H1 (cell line): ENCODE measurements around the gene TTC28. TPM values are rescaled to one million over a fixed set of nuclear protein-coding genes. Genes with fewer than 3 reads are reported as not detected.

Source experiments
- CBX5 ChIP-seq: fragments of 300-800, 300-1000 bp; sonication (generic); IDR thresholded peaks from 2 replicates; pipeline ENCODE4 v1.7.1; 2016; ENCODE audit warnings: antibody characterized with exemption, low read length, low read depth
- CTCF ChIP-seq, 3 experiments: IDR thresholded peaks; 1 replicate in 2 of 3; 2 replicates in 1 of 3; pipeline versions ENCODE4 v1.5.1 to v1.6.1; 2011; ENCODE audit warnings: low read length in 3 of 3, mild to moderate bottlenecking in 3 of 3, inconsistent platforms in 2 of 3, low read depth in 1 of 3, moderate library complexity in 1 of 3; ENCODE audit not compliant: insufficient read depth in 1 of 3; ENCODE audit errors: control extremely low read depth in 1 of 3
- GTF2F1 ChIP-seq: IDR thresholded peaks from 2 replicates; pipeline ENCODE4 v1.6.1; 2012; ENCODE audit warnings: low read depth, low read length, improper control_type of control experiment, borderline replicate concordance
- HDAC2 ChIP-seq, 2 experiments: fragments of 300-600 bp in 1 of 2; sonication (generic) in 1 of 2; IDR thresholded peaks; 2 replicates each; pipeline ENCODE4 v1.6.1; 2011 to 2012; ENCODE audit warnings: low read depth in 2 of 2, low read length in 2 of 2, mild to moderate bottlenecking in 2 of 2, moderate library complexity in 2 of 2, borderline replicate concordance in 1 of 2, inconsistent platforms in 1 of 2
- NANOG ChIP-seq: IDR thresholded peaks from 2 replicates; pipeline ENCODE4 v1.6.1; 2011; ENCODE audit warnings: low read length, low read depth, mild to moderate bottlenecking, inconsistent platforms; ENCODE audit not compliant: insufficient read depth, poor library complexity, severe bottlenecking
- RNF2 ChIP-seq: fragments of 200-900, 300-1000 bp; sonication (generic); IDR thresholded peaks from 2 replicates; pipeline ENCODE4 v1.7.1; 2016; ENCODE audit warnings: borderline replicate concordance, low read depth, mild to moderate bottlenecking, antibody characterized with exemption, low read length; ENCODE audit not compliant: poor library complexity, severe bottlenecking; ENCODE audit errors: missing control alignments
- SIRT6 ChIP-seq: IDR thresholded peaks from one replicate; pipeline ENCODE4 v1.7.1; 2012; ENCODE audit warnings: low read length, inconsistent platforms
- polyA plus RNA-seq, 7 experiments: library from polyadenylated mRNA; depleted of rRNA in 3 of 7; stranded (reverse) in 5 of 7; unstranded in 2 of 7; fragments of >200 nt in 5 of 7; fragments of 200-250 nt in 2 of 7; gene quantifications; 1 replicate in 5 of 7; 2 replicates in 1 of 7; 4 replicates in 1 of 7; pipeline versions ENCODE4 v1.2.1 to v1.2.3, GENCODE V29; 2011 to 2013; ENCODE audit warnings: missing spikeins in 2 of 7, mixed read lengths in 2 of 7
- total RNA-seq: library from RNA; stranded (reverse); fragmentation: NEBNext Ultra II Directional; extraction: Animal tissue kit (Norgen Biotek cat#: 25700); gene quantifications from 2 replicates; pipeline ENCODE4 v1.2.1, GENCODE V29; 2021

The TTC28 gene
- total and polyA plus RNA-seq, 2 of the 8 experiments (the other 6 are each of a cell fraction or from before 2014, with no cell fraction given), result 2.6 to 12.6 TPM

- TF ChIP-seq CTCF (IDR thresholded peaks at IDR 0.05; ENCODE audit: control extremely low read depth in 1 of 3, insufficient read depth in 1 of 3, low read depth in 1 of 3, low read length in 3 of 3) (no peak), SIRT6 (no peak), RNF2 (no peak), HDAC2 (IDR thresholded peaks at IDR 0.05; ENCODE audit: borderline replicate concordance in 1 of 2, low read depth in 2 of 2, low read length in 2 of 2) (no peak), GTF2F1 (no peak), CBX5 (no peak), NANOG (no peak)
Measured at GRCh38 chr22:27972732-27973698, 706.6 kb downstream of the TTC28 start (continued).
